ENCODE measurements around the gene ATF4.

DNA sequence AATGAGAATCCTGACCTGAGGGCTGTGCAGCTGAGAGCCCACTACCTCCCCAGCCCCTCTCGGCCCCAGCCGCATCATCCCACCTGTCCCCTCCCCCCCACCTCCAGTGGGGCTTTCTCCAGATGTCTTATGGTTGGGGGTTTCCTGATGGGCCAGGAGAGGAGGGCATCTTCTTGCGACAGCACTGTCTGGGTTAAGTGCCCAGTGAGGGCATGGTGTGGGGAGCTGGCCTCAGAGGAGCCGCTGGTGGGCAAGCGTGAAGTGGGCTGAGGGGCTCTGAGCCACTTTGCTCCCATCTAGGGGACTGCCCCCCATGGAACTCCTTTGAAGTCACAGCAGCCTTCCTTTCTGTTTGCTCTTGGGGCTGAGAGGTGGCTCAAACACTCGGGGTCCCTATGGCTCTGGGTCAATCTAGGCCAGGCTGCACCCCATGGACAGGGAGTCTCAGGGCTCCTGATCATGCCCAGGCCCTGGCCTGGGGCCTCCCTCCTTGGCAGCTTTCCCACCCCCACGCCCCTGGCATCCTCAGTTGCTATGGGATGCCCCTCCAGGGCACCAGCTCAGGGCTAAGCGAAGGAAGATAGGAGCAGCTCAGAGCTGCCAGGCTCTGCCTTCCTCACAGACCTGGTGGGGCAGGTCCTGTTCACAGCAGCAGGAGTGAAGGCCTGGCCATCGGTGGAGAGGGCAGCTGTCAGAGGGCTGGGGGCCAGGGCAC, 29.2 kb upstream of the ATF4 start:
- TF ChIP-seq CTCF (IDR thresholded peaks at IDR 0.05; ENCODE audit: low read depth, low read length, poor library complexity, severe bottlenecking) (no peak), EZH2phosphoT487 (IDR thresholded peaks at IDR 0.05; ENCODE audit: borderline replicate concordance, low read length) (no peak)

All from DOHH2 (cell line).